Caco-2 (cell line): ENCODE results near the gene TUBB3. TPM values are rescaled to one million over a fixed set of nuclear protein-coding genes. Genes with fewer than 3 reads are reported as not detected.

ENCODE experiments used
- BruUV-seq: library from RNA; stranded (reverse); fragments of 400-500 nt; replicated peaks from 2 replicates; lab custom pipeline; 2021; lab: Mats Ljungman, UMichigan
- CTCF ChIA-PET: fragments of 300-600 bp; sonication (Branson Sonifier 250); formaldehyde crosslinking; loops from one replicate; lab custom pipeline; 2022; ENCODE audit warnings: antibody characterized with exemption; lab: Charles Lee
- POLR2A ChIA-PET: fragments of 300-600 bp; sonication (Branson Sonifier 250); formaldehyde crosslinking; loops from one replicate; lab custom pipeline; 2022; ENCODE audit warnings: antibody characterized with exemption; lab: Charles Lee
- DNase-seq, 2 experiments: peaks; one replicate each; pipeline versions ENCODE4 v3.0.0 to v3.0.0-alpha.2; 2020 to 2022
- H3K27me3 ChIP-seq: replicated peaks from 2 replicates; pipeline ENCODE4 v1.6.0; 2011; ENCODE audit warnings: low read length; ENCODE audit not compliant: control insufficient read depth, insufficient read depth
- H3K36me3 ChIP-seq: 2 replicates; pipeline ENCODE4 v1.5.1; 2011; ENCODE audit warnings: low read length; ENCODE audit not compliant: control insufficient read depth, insufficient read depth
- H3K4me1 ChIP-seq: fragments of 250-450 bp; sonication (Bioruptor Pico); 2 replicates; pipeline ENCODE4 v1.5.1; 2020; ENCODE audit warnings: mild to moderate bottlenecking
- H3K4me3 ChIP-seq: 2 replicates; pipeline ENCODE4 v1.5.1; 2011; ENCODE audit warnings: low read depth, mild to moderate bottlenecking, control low read depth, low read length
- H3K9me3 ChIP-seq: fragments of 250-450 bp; sonication (Bioruptor Pico); 2 replicates; pipeline ENCODE4 v1.5.1; 2020; ENCODE audit warnings: mild to moderate bottlenecking, moderate library complexity
- H3K27ac Mint-ChIP-seq: one replicate; pipeline ENCODE4 v1.8.0; 2022; ENCODE audit warnings: mixed read lengths; ENCODE audit not compliant: unreplicated experiment
- H3K27me3 Mint-ChIP-seq: one replicate; pipeline ENCODE4 v1.8.0; 2022; ENCODE audit warnings: mixed read lengths; ENCODE audit not compliant: insufficient read depth, unreplicated experiment
- H3K36me3 Mint-ChIP-seq: one replicate; pipeline ENCODE4 v1.8.0; 2022; ENCODE audit warnings: mild to moderate bottlenecking, mixed read lengths; ENCODE audit not compliant: insufficient read depth, unreplicated experiment
- H3K4me1 Mint-ChIP-seq: one replicate; pipeline ENCODE4 v1.8.0; 2022; ENCODE audit warnings: low read depth, mixed read lengths; ENCODE audit not compliant: unreplicated experiment
- H3K4me3 Mint-ChIP-seq: one replicate; pipeline ENCODE4 v1.8.0; 2022; ENCODE audit warnings: mild to moderate bottlenecking, moderate library complexity, mixed read lengths; ENCODE audit not compliant: unreplicated experiment
- H3K9me3 Mint-ChIP-seq: one replicate; pipeline ENCODE4 v1.8.0; 2022; ENCODE audit warnings: mixed read lengths; ENCODE audit not compliant: unreplicated experiment
- intact Hi-C: fragments of 100-400 bp; cut with micrococcal nuclease; formaldehyde crosslinking; loops from one replicate; pipeline ENCODE4 v1.10.0; 2022; ENCODE audit not compliant: unreplicated experiment
- total RNA-seq: library from RNA; stranded (reverse); gene quantifications from 2 replicates; pipeline ENCODE4 v1.2.3, GENCODE V29; 2022
- TF ChIP-seq, protein P1 (sequence below), 2 experiments: fragments of 200-600 bp in 1 of 2; IDR thresholded peaks; 1 replicate in 1 of 2; 2 replicates in 1 of 2; pipeline versions ENCODE4 v1.5.1 to v1.8.0; 2011 to 2022; ENCODE audit warnings: antibody characterized with exemption in 1 of 2, control low read depth in 1 of 2, inconsistent platforms in 1 of 2, low read depth in 1 of 2, low read length in 1 of 2, mild to moderate bottlenecking in 1 of 2, moderate library complexity in 1 of 2; ENCODE audit not compliant: insufficient read depth in 1 of 2, severe bottlenecking in 1 of 2, unreplicated experiment in 1 of 2

Gene TUBB3
- total RNA-seq, 1 experiment from 2014 or later, result 31.3 TPM

GRCh38 chr16:89969741-89970410 lies 46.7 kb downstream of the TUBB3 start:
- Mint-ChIP-seq H3K4me1 (peaks cover 27% of the 10 kb centered on the region), H3K9me3 (no peaks in the 10 kb centered on the region), H3K27ac (no peak overlapping the region), H3K36me3 (peaks cover 52% of the 10 kb centered on the region), H3K27me3 (no peaks in the 10 kb centered on the region), H3K4me3 (no peak overlapping the region)
- DNase-seq, result no peak
- Histone ChIP-seq H3K4me1 (peaks cover 14% of the 10 kb centered on the region), H3K4me3 (no peak overlapping the region), H3K27me3 (no peaks in the 10 kb centered on the region), H3K36me3 (peaks cover 6% of the 10 kb centered on the region), H3K9me3 (no peaks in the 10 kb centered on the region)
- BruUV-seq, result no TSS peak
- ChIA-PET CTCF (no interaction called here), POLR2A (interaction anchor here (0.7 to 0.8 kb wide), 3 partner anchors 17 to 493 kb away, joined by 3 to 4 read pairs (median 4); no protein-coding TSS in a partner anchor)
- TF ChIP-seq, protein P1, sequence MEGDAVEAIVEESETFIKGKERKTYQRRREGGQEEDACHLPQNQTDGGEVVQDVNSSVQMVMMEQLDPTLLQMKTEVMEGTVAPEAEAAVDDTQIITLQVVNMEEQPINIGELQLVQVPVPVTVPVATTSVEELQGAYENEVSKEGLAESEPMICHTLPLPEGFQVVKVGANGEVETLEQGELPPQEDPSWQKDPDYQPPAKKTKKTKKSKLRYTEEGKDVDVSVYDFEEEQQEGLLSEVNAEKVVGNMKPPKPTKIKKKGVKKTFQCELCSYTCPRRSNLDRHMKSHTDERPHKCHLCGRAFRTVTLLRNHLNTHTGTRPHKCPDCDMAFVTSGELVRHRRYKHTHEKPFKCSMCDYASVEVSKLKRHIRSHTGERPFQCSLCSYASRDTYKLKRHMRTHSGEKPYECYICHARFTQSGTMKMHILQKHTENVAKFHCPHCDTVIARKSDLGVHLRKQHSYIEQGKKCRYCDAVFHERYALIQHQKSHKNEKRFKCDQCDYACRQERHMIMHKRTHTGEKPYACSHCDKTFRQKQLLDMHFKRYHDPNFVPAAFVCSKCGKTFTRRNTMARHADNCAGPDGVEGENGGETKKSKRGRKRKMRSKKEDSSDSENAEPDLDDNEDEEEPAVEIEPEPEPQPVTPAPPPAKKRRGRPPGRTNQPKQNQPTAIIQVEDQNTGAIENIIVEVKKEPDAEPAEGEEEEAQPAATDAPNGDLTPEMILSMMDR (IDR thresholded peaks at IDR 0.05; ENCODE audit: insufficient read depth in 1 of 2, low read depth in 1 of 2, low read length in 1 of 2, severe bottlenecking in 1 of 2, unreplicated experiment in 1 of 2), result no peak
- intact Hi-C loops, result no loop called here

GRCh38 chr16:89971495-89972243 lies 48.5 kb downstream of the TUBB3 start:
- TSS peak; percentile 64 for BruUV-seq

More at GRCh38 chr16:89971495-89972243, 48.5 kb downstream of the TUBB3 start:
- no peaks in the 10 kb centered on the region for H3K27me3 Mint-ChIP-seq
- peaks cover 28% of the 10 kb centered on the region for H3K4me1 Mint-ChIP-seq
- intact Hi-C loops, result loop anchor here (2.0 kb wide), 1 partner anchor 47 kb away; the partner anchor contains the start of gene DBNDD1
- peaks cover 54% of the 10 kb centered on the region for H3K36me3 Mint-ChIP-seq
- peaks cover 8% of the 10 kb centered on the region for H3K36me3 ChIP-seq
- no peaks in the 10 kb centered on the region for H3K9me3 ChIP-seq
- no peaks in the 10 kb centered on the region for H3K9me3 Mint-ChIP-seq
- H3K4me1 ChIP-seq, result peaks cover 14% of the 10 kb centered on the region
- H3K4me3 Mint-ChIP-seq, result peak overlapping the region; percentile 100
- no peaks in the 10 kb centered on the region for H3K27me3 ChIP-seq
- peak overlapping the region; percentile 100 for H3K27ac Mint-ChIP-seq
- CTCF ChIA-PET, result interaction anchor here (1.9 kb wide), 1 partner anchor 53 kb away, joined by 5 read pairs; the partner anchor contains the start of gene MC1R
- no peak for DNase-seq
- POLR2A ChIA-PET, result interaction anchor here (0.6 to 0.9 kb wide), 3 partner anchors 24 to 426 kb away, joined by 3 to 7 read pairs (median 4); partner anchors contain the start of gene DEF8
- TF ChIP-seq, protein P1 (IDR thresholded peaks at IDR 0.05; ENCODE audit: insufficient read depth in 1 of 2, low read depth in 1 of 2, low read length in 1 of 2, severe bottlenecking in 1 of 2, unreplicated experiment in 1 of 2), result no peak
- H3K4me3 ChIP-seq, result peak overlapping the region; percentile 99
